HepG2 (cell line): ENCODE results near the gene SEC11A.

Experiments used
- ELF1 ChIP-seq: sonication (generic); formaldehyde crosslinking; IDR thresholded peaks from 2 replicates; pipeline ENCODE4 v1.4.0; 2020; ENCODE audit warnings: missing genetic modification reagents
- FOSL2 ChIP-seq: sonication (generic); formaldehyde crosslinking; IDR thresholded peaks from 2 replicates; pipeline ENCODE4 v1.4.0; 2020; ENCODE audit warnings: missing genetic modification reagents

GRCh38 chr15:84762840-84763572 is 47.1 kb upstream of the SEC11A start:
- TF ChIP-seq FOSL2 (no peak), ELF1 (CRISPR knock-in tag) (no peak)
